ENCODE data around the gene BRD1.

DNA sequence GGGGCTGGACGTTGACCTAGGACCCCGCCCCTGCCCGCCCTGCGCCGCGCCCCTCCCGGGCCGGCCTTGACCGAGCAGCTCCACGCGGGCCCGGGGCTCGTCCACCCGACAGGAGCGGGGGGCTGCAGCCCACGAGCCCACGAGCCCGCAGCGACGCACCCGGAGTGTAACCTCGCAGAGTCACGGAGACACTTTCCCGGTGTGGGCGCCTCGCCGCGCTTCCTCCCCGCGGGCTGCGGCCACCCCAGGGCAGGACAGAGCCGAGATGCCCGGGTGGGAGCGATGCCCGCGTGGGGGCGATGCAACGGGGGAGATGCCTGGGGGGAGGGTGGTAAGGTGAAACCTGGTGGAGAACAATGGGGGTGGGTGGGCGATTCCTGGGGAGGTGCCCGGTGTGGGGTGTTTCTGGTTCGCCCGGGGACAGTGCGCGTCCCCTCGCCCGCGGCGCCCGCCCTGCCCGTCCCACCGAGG is 21.1 kb upstream of the BRD1 start:
- no peak for TF ChIP-seq CTCF (conservative IDR thresholded peaks at IDR 0.05 in 1 of 2, IDR thresholded peaks at IDR 0.05 in 1 of 2; ENCODE audit: extremely low read depth in 1 of 2, insufficient read depth in 1 of 2, low read depth in 1 of 2, low read length in 2 of 2)
- TF ChIP-seq EZH2 (IDR thresholded peaks at IDR 0.05; ENCODE audit: borderline replicate concordance, low read length) = peak; percentile 33
